ENCODE measurements around the gene QSOX1.

DNA sequence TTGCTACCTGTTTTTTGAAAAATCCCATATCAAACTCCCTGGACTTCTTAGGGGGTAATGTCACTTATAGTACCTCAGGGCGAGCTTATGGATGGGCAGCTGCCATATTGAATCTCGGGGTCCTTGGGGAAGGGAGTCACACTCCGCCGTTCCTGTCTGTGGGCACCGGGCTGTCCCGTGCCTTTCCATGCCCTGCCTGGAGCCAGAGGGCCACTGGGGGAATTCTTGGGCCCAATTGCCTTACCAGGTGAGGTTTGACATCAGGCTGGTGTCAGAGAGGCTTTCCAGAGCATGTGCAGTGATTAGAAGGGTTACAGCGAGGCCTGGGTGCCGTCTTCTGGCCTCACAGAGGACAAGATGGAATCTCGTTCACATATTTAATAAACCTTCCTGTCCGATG is 28.8 kb downstream of the QSOX1 start:
- TF ChIP-seq CTCF (IDR thresholded peaks at IDR 0.05; ENCODE audit: insufficient read depth, low read depth, low read length) (no peak), EZH2 (IDR thresholded peaks at IDR 0.05; ENCODE audit: insufficient read depth, low read length) (no peak)

All from astrocyte (in vitro differentiated cells and primary cell).